ENCODE measurements around the gene TAB3.
"Not testable (repeated sequence)": the region's sequence is repeated elsewhere in the genome, so short reads cannot be mapped to it uniquely, and the experiment has no call there.

Gene TAB3

DNA sequence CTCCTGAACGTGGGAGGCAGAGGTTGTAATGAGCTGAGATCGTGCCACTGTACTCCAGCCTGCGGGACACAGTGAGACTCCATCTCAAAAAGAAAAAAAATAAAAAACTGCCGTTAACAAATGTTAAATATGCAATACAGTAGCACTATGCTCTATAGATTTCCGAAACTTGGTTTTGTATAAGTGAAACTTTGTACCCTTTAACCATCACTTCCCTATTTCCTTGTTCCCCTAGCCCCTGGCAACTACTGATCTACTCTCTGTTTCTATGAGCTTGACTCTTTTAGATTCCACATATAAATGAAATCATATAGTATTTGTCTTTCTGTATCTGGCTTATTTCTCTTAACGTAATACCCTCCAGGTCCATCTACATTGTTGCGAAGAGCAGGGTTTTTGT, 74.1 kb downstream of the TAB3 start:
- FAIRE-seq = no peak

GRCh38 chrX:30812326-30812725, 76.7 kb downstream of the TAB3 start:
- FAIRE-seq = no peak

GRCh38 chrX:30806187-30806728, 82.8 kb downstream of the TAB3 start:
- no peak for FAIRE-seq

DNA sequence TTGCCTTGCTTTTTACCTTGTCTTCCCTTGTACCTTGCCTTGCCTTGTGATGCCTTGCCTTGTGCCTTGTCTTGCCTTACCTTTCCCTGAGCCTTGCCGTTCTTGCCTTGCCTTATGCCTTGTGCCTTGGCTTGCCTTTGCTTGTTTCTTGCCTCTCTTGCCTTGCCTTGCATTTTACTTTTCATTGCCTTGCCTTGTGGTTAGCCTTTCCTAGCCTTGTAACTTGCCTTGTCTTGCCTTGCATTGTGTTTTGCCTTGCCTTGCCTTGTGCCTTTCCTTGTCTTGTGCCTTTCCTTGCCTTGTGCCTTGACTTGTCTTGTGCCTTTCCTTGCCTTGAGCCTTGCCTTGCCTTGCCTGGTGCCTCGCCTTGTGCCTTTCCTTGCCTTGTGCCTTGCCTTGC, 84.6 kb downstream of the TAB3 start:
- FAIRE-seq = no peak

- no peak for FAIRE-seq
Observed at GRCh38 chrX:30800901-30801300, 88.2 kb downstream of the TAB3 start.

DNA sequence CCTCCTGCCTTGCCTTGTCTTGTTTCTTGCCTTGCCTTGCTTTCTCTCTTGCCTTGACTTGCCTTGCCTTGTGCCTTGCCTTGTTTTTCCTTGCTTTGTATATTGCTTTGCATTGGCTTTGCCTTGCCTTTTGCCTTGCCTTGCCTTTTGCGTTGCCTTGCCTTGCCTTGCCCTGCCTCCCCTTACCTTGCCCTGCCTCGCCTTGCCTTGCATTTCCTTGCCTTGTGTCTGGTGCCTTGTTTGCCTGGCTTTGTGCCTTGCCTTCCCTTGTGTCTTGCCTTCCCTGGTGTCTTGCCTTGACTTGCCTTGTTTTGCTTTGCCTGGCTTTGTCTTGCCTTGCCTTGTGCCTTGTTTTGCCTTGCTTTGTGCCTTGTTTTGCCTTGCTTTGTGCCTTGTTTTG, 89.7 kb downstream of the TAB3 start:
- no peak for FAIRE-seq

GRCh38 chrX:30798810-30799209, 90.2 kb downstream of the TAB3 start:
- no peak for FAIRE-seq

DNA sequence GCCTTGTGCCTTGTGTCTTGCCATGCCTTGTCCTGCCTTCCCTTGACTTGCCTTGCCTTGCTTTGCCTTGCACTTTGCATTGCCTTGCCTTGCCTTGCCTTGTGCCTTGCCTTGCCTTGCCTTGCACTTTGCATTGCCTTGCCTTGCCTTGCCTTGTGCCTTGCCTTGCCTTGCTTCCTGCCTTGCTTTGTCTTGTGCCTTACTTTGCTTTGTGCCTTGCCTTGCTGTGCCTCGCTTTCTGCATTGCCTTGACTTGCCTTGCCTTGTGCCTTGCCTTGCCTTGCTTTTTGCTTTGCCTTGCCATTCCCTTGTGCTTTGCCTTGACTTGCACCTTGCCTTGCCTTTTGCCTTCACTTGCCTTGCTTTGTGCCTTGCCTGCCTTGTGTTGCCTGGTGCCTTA, 91.8 kb downstream of the TAB3 start:
- FAIRE-seq = not testable (repeated sequence)

DNA sequence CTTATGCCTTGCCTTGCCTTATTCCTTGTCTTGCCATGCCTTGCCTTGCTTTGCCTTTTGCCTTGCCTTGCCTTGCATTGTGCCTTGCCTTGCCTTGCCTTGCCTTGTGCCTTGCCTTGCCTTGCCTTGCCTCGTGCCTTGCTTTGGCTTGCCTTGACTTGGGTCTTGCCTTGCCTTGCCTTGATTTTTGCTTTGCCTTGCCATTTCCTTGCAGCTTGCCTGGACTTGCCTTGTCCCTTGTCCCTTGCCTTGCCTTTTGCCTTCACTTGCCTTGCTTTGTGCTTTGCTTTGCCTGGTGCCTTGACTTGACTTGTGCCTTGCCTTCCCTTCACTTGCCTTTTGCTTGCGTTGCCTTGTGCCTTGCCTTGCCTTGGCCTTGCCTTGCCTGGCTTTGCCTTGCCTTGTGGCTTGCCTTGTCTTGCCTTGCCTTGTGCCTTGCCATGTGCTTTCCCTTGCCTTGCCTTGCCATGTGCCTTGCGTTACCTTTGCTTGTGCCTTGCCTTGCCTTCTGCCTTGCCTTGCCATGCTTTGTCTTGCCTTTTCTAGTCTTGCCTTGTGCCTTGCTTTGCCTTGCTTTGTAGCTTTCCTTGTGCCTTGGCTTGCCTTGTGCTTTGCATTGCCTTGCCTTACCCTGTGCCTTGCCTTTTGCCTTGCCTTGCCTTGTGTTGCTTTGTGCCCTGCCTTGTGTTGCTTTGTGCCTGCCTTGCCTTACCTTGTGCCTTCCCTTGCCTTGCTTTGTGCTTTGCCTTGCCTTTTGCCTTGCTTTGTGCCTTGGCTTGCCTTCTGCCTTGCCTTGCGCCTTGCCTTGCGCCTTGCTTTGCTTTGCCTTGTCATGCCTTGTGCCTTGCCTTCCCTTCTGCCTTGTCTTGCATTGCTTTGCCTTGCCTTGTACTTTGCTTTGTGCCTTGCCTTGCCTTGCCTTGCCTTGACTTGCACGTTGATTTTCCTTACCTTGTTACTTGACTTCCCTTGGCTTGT, 92.8 kb downstream of the TAB3 start:
- FAIRE-seq = no peak

- no peak for FAIRE-seq
Observed at GRCh38 chrX:30794497-30794896, 94.6 kb downstream of the TAB3 start.

DNA sequence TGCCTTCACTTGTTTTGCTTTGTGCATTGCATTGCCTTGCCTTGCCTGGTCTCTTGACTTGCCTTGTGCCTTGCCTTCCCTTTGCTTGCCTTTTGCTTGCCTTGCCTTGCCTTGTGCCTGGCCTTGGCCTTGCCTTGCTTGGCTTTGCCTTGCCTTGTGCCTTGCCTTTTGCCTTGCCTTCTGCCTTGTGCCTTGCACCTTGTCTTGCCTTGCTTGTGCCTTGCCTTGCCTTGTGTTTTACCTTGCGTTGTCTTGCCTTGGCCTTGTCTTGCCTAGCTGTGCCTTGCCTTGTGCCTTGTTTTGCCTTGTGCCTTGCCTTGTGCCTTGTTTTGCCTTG, 95.3 kb downstream of the TAB3 start:
- no peak for FAIRE-seq

DNA sequence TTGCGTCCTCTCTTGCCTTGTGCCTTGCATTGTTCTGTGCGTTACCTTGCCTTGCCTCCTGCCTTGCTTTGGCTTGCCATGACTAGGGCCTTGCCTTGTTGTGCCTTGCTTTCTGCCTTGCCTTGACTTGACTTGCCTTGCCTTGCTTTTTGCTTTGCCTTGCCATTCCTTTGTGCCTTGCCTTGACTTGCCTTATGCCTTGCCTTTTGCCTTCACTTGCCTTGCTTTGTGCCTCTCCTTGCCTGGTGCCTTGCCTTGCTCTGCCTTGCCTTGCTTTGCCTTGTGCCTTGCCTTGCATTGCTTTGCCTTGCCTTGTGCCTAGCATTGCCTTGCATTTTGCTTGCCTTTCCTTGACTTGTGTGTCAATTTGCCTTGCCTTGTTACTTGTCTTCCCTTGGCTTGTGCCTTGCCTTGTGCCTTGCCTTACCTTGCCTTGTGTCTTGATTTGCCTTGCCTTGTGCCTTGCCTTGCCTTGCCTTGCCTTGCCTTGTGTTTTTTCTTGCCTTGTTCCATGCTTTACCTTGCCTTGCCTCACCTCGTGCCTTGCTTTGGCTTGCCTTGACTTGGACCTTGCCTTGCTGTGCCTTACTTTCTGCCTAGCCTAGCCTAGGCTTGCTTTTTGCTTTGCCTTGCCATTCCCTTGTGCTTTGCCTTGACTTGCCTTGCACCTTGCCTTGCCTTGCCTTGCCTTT, 95.8 kb downstream of the TAB3 start:
- no peak for FAIRE-seq

DNA sequence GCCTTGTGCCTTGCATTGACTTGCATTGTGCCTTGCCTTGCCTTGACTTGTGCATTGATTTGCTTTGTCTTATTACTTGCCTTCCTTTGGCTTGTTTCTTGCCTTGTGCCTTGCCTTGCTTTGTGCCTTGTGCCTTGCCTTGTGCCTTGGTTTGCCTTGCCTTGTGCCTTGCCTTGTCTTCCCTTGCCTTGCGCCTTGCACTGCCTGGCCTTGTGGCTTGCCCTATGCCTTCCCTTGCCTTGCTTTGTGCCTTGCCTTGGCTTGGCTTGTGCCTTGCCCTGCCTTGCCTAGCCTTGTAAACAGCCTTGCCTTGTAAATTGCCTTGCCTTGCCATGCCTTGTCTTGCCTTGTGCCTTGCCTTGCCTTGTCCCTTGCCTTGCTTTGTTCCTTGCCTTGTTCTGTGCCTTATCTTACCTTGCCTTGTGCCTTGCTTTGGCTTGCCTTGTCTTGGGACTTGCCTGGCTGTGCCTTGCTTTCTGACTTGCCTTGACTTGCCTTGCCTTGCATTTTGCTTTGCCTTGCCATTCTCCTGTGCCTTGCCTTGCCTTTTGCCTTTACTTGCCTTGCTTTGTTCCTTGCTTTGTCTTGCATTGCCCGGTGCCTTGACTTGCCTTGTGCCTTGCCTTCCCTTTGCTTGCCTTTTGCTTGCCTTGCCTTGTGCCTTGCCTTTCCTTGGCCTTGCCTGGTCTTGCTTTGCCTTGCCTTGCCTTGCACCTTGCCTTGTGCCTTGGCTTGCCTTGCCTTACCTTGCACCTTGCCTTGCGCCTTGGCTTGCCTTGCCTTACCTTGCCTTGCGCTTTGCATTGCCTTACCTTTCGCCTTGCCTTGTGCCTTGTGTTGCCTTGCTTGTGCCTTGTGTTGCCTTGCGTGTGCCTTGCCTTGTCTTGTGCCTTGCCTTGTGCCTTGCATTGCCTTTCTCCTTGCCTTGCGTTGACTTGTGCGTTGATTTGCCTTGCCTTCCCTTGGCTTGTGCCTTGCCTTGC, 97.5 kb downstream of the TAB3 start:
- no peak for FAIRE-seq

DNA sequence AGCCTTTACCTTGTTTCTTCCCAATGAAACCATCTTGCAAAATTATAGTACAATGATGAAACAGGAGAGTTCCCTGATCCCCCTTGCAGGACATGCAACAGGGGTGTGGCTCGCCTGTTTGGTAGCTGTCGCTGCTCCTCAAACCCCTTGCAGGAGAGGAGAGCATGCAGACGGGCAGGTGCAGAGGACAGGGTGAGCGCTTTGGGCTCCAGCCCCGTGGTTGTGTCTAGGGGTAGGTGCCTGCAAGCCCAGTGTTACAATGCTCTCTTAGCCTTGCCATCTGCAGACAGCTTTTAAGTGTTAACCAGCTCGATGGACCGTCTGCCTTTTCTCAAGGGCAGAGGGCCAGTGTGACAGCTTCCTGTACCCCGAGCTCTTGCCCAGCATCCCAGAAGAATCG, 102.0 kb downstream of the TAB3 start:
- no peak for FAIRE-seq

DNA sequence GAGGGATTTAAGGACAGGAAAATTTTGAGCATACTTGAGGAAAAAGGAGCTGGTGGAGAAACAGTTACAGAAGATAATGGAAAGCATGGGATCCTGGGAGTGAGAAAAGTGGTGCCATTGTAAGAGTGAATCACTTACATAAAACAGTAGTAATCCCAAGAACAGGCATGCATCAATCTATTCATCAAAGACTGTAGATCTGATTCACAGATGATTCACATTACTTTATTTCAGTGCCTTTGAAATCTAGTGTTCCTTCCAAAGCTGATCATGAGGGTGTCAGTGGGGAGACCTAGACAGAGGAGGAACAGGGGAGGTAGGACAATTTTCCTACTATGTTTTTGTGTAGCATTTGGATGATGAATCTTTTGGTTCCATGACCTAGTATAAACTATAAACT, 102.7 kb downstream of the TAB3 start:
- no peak for FAIRE-seq

- no peak for FAIRE-seq
Observed at GRCh38 chrX:30781711-30782444, 107.2 kb downstream of the TAB3 start.

GRCh38 chrX:30779453-30780030, 109.5 kb downstream of the TAB3 start:
- FAIRE-seq = no peak

DNA sequence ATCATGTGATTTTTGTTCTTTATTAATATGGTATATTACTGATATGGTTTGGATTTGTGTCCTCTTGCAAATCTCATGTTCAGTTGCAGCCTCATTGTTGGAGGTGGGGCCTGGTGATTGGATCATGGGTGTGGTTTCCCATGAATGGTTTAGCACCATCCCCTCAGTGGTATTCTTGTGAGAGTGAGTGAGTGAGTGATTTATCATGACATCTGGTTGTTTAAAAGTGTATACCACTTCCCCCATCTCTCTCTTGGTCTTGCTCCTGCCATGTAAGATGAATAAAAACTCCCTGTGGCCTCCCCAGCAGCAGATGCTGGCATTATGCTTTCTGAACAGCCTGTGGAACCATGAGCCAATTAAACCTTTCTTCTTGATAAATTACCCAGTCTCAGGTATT, 111.5 kb downstream of the TAB3 start:
- FAIRE-seq = no peak

All from TTC549 (cell line).